Smooth muscle cell (in vitro differentiated cells): Measurements from ENCODE around the gene GATD1. TPM values are rescaled to one million over a fixed set of nuclear protein-coding genes. Genes with fewer than 3 reads are reported as not detected.
"Not testable (repeated sequence)": the region's sequence is repeated elsewhere in the genome, so short reads cannot be mapped to it uniquely, and the experiment has no call there.

Source experiments
- DNase-seq: peaks from one replicate; lab custom pipeline; 2025; ENCODE audit not compliant: unreplicated experiment; lab: John Stamatoyannopoulos, UW
- H2AFZ ChIP-seq: fragments of 200-600 bp; sonication (generic); 2 replicates; pipeline ENCODE4 v1.6.0; 2016; ENCODE audit warnings: antibody characterized with exemption, low read depth, mild to moderate bottlenecking
- H3F3A ChIP-seq: fragments of 200-600 bp; sonication (generic); 2 replicates; pipeline ENCODE4 v1.6.0; 2017; ENCODE audit warnings: antibody characterized with exemption, low read depth
- H3K27ac ChIP-seq: fragments of 200-600 bp; sonication (generic); 2 replicates; pipeline ENCODE4 v1.5.1; 2016; ENCODE audit warnings: low read depth, mild to moderate bottlenecking
- H3K27me3 ChIP-seq: fragments of 200-600 bp; sonication (generic); 2 replicates; pipeline ENCODE4 v1.6.1; 2016; ENCODE audit warnings: low read depth, mild to moderate bottlenecking
- H3K36me3 ChIP-seq: fragments of 200-600 bp; sonication (generic); 2 replicates; pipeline ENCODE4 v1.5.1; 2016; ENCODE audit warnings: low read depth
- H3K4me1 ChIP-seq: fragments of 200-600 bp; sonication (generic); 2 replicates; pipeline ENCODE4 v1.5.1; 2016; ENCODE audit warnings: low read depth
- H3K4me2 ChIP-seq: fragments of 200-600 bp; sonication (generic); 2 replicates; pipeline ENCODE4 v1.6.0; 2016; ENCODE audit warnings: mild to moderate bottlenecking
- H3K4me3 ChIP-seq: fragments of 200-600 bp; sonication (generic); 2 replicates; pipeline ENCODE4 v1.5.1; 2016; ENCODE audit warnings: mild to moderate bottlenecking
- H3K79me2 ChIP-seq: fragments of 200-600 bp; sonication (generic); 2 replicates; pipeline ENCODE4 v1.6.0; 2016; ENCODE audit warnings: low read depth, mild to moderate bottlenecking
- H3K9ac ChIP-seq: fragments of 200-600 bp; sonication (generic); 2 replicates; pipeline ENCODE4 v1.6.0; 2016; ENCODE audit warnings: low read depth
- H3K9me3 ChIP-seq: fragments of 200-600 bp; sonication (generic); replicated peaks from 2 replicates; pipeline ENCODE4 v1.5.1; 2016; ENCODE audit warnings: low read depth
- H4K20me1 ChIP-seq: fragments of 200-600 bp; sonication (generic); 2 replicates; pipeline ENCODE4 v1.6.0; 2016; ENCODE audit warnings: low read depth
- WGBS: methylation state at CpG from one replicate; pipeline ENCODE4 v1.1.7; 2016; ENCODE audit warnings: low lambda C conversion rate; 5-methylcytosine and 5-hydroxymethylcytosine counted together
- polyA plus RNA-seq: library from polyadenylated mRNA; unstranded; fragments of >200 nt; fragmentation: Nextera tagmentation; extraction: Ambion mirVana; gene quantifications from 2 replicates; pipeline ENCODE4 v1.2.1, GENCODE V29; 2016
- total RNA-seq: library from RNA; depleted of rRNA; stranded (reverse); fragments of >200 nt; gene quantifications from 2 replicates; pipeline ENCODE4 v1.2.3, GENCODE V29; 2014
- TF ChIP-seq, protein P1 (sequence below): fragments of 200-600 bp; sonication (generic); IDR thresholded peaks from 2 replicates; pipeline ENCODE4 v1.5.1; 2017; ENCODE audit warnings: borderline replicate concordance, mild to moderate bottlenecking, antibody characterized with exemption; ENCODE audit not compliant: insufficient read depth, poor library complexity, severe bottlenecking

The GATD1 gene
- total and polyA plus RNA-seq, 2 experiments from 2014 or later, result 11.7 to 12.9 TPM

DNA sequence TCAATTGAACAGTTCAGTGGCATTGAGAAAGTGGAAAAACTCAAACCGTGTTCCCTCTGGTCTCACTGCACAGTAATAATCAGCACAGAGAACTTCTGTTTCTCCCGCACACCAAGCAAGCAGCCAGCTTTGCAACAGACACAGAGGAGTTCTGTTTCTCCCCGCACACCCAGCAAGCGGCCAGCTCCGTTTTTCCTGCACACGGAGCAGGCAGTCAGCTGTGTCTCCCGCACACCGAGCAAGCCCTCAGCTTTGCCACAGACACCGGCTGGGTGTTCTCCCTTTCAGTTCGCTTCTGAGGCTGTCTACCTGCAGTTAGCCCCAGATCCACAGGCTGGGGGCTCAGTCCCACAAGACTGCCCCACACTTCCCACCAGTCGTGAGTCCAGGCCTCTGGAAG, 39.9 kb downstream of the GATD1 start:
- Histone ChIP-seq H3K36me3 (no peaks in the 10 kb centered on the region), H3K4me1 (no peaks in the 10 kb centered on the region), H3K4me3 (no peak overlapping the region), H3K79me2 (no peaks in the 10 kb centered on the region), H3K9me3 (no peaks in the 10 kb centered on the region), H2AFZ (no peak overlapping the region), H4K20me1 (no peaks in the 10 kb centered on the region), H3F3A (no peaks in the 10 kb centered on the region), H3K4me2 (no peak overlapping the region), H3K27ac (no peak overlapping the region), H3K9ac (no peak overlapping the region), H3K27me3 (no peaks in the 10 kb centered on the region)
- WGBS, result 66% methylated on average over 11 of the region's 11 CpGs
- TF ChIP-seq, protein P1, sequence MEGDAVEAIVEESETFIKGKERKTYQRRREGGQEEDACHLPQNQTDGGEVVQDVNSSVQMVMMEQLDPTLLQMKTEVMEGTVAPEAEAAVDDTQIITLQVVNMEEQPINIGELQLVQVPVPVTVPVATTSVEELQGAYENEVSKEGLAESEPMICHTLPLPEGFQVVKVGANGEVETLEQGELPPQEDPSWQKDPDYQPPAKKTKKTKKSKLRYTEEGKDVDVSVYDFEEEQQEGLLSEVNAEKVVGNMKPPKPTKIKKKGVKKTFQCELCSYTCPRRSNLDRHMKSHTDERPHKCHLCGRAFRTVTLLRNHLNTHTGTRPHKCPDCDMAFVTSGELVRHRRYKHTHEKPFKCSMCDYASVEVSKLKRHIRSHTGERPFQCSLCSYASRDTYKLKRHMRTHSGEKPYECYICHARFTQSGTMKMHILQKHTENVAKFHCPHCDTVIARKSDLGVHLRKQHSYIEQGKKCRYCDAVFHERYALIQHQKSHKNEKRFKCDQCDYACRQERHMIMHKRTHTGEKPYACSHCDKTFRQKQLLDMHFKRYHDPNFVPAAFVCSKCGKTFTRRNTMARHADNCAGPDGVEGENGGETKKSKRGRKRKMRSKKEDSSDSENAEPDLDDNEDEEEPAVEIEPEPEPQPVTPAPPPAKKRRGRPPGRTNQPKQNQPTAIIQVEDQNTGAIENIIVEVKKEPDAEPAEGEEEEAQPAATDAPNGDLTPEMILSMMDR, result no peak
- DNase-seq, result no peak

DNA sequence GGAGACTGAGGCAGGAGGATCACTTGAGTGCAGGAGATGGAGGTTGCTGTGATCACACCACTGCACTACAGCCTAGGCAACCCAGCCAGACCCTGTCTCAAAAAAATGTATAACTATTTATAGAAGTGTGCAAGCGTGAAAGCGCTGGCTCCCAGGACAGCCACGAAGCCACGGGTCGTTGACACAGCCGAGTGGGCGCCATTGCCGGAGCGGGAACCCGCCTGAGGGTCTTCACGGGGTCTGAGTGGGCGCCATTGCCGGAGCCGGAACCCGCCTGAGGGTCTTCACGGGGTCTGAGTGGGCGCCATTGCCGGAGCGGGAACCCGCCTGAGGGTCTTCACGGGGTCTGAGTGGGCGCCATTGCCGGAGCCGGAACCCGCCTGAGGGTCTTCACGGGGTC, 42.7 kb downstream of the GATD1 start:
- not testable (repeated sequence) for DNase-seq, H3K27ac ChIP-seq, H3K4me3 ChIP-seq, H2AFZ ChIP-seq, H3K36me3 ChIP-seq, H3F3A ChIP-seq, H3K9me3 ChIP-seq, H3K4me2 ChIP-seq, H4K20me1 ChIP-seq, H3K79me2 ChIP-seq, H3K4me1 ChIP-seq, H3K27me3 ChIP-seq, H3K9ac ChIP-seq
- WGBS, result 97% methylated on average over 26 of the region's 26 CpGs

DNA sequence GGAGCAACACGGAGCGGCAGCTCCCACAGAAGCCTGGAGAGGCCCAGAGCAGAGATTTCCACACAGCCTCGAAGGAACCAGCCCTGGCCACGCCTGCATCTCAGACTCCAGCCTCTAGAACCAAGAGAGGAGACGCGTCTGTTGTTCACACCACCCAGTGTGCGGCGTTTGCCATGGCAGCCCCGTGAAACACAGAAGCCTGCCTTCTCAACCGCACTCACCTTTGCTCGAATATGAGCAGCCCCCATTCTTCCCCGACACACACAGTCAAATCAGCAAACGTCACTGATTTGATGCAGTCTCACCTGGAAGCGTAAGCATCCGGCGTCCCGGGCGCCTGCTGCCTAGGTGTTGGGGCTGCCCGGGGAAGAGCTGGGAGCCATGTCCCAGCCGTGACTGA, 44.2 kb downstream of the GATD1 start:
- no peak overlapping the region for H3K9ac ChIP-seq
- no peaks in the 10 kb centered on the region for H3K27me3 ChIP-seq
- H2AFZ ChIP-seq, result no peak overlapping the region
- no peaks in the 10 kb centered on the region for H3F3A ChIP-seq
- no peaks in the 10 kb centered on the region for H3K36me3 ChIP-seq
- no peaks in the 10 kb centered on the region for H4K20me1 ChIP-seq
- H3K4me1 ChIP-seq, result no peaks in the 10 kb centered on the region
- no peaks in the 10 kb centered on the region for H3K9me3 ChIP-seq
- 91% methylated on average over 20 of the region's 20 CpGs for WGBS
- TF ChIP-seq, protein P1, result no peak
- H3K79me2 ChIP-seq, result no peaks in the 10 kb centered on the region
- H3K4me3 ChIP-seq, result no peak overlapping the region
- no peak overlapping the region for H3K4me2 ChIP-seq
- H3K27ac ChIP-seq, result no peak overlapping the region
- no peak for DNase-seq

DNA sequence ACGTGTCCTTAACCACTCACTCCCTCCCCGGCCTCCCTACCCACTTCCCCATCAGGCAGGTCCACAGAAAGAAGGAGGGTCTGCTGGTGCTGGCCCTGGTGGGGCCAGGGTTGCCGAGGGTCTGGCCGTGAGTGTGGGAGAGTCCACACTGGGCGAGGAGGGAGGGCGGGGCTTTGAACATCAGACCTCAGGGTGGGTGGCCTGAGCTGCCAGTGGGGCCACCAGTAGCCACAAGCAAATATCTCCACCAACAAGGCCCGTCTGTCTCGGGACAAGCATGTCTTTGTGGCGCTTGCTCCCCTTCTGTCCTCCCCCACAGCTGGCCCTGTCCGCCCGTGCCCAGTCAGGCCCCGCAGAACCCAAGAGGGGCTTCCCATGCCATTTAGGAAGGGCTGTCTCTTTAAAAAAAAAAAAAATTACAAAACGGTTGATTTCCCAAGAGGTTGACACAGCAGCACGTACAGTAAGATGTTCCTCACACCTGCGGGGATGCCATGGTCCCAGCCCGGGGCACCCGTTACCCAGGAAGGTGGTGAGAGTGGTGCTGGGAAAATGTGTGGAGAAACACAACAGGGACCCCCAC, 47.7 kb downstream of the GATD1 start:
- H2AFZ ChIP-seq, result no peak overlapping the region
- H3K27ac ChIP-seq, result no peak overlapping the region
- no peak overlapping the region for H3K4me2 ChIP-seq
- H3K36me3 ChIP-seq, result no peaks in the 10 kb centered on the region
- no peak overlapping the region for H3K9ac ChIP-seq
- peaks cover 10% of the 10 kb centered on the region for H3K4me1 ChIP-seq
- H4K20me1 ChIP-seq, result no peaks in the 10 kb centered on the region
- 85% methylated on average over 16 of the region's 17 CpGs for WGBS
- no peak for DNase-seq
- TF ChIP-seq, protein P1, result no peak
- no peaks in the 10 kb centered on the region for H3K79me2 ChIP-seq
- no peak overlapping the region for H3K4me3 ChIP-seq
- H3K27me3 ChIP-seq, result peaks cover 21% of the 10 kb centered on the region
- H3F3A ChIP-seq, result no peaks in the 10 kb centered on the region
- H3K9me3 ChIP-seq, result no peaks in the 10 kb centered on the region
